ENCODE data around the gene CISTR. TPM values are rescaled to one million over a fixed set of nuclear protein-coding genes. Genes with fewer than 3 reads are reported as not detected.

Gene CISTR
- total and polyA plus RNA-seq, 2 donors (not counting 3 experiments of a cell fraction or from before 2014, with no cell fraction given) = not detected

- Histone ChIP-seq H3K79me2 (ENCODE audit: control insufficient read depth, insufficient read depth, low read length) (no peaks in the 10 kb centered on the region), H3K4me1 (ENCODE audit: control insufficient read depth, extremely low read depth, insufficient read depth, low read length) (no peaks in the 10 kb centered on the region), H3K4me3 (replicated peaks in 1 of 3; ENCODE audit: insufficient read depth in 1 of 3, low read depth in 1 of 3, low read length in 3 of 3) (no peak overlapping the region), H2AFZ (ENCODE audit: low read depth, low read length) (no peak overlapping the region), H3K36me3 (ENCODE audit: control insufficient read depth in 2 of 2, extremely low read depth in 1 of 2, insufficient read depth in 2 of 2, low read length in 2 of 2) (no peaks in the 10 kb centered on the region), H3K9ac (replicated peaks; ENCODE audit: extremely low read depth, insufficient read depth, low read length) (no peak overlapping the region), H3K9me3 (replicated peaks; ENCODE audit: control insufficient read depth, insufficient read depth, low read length) (no peaks in the 10 kb centered on the region), H4K20me1 (replicated peaks; ENCODE audit: control insufficient read depth, extremely low read depth, insufficient read depth, low read length) (no peaks in the 10 kb centered on the region), H3K4me2 (ENCODE audit: insufficient read depth, low read length) (no peak overlapping the region), H3K27me3 (ENCODE audit: control insufficient read depth in 2 of 2, insufficient read depth in 2 of 2, low read length in 2 of 2) (peaks cover 57 to 82% of the 10 kb centered on the region in 2 experiments), H3K27ac (ENCODE audit: insufficient read depth, low read depth, low read length) (no peak overlapping the region), H3K9me1 (replicated peaks; ENCODE audit: control insufficient read depth, extremely low read depth, insufficient read depth, low read length) (no peaks in the 10 kb centered on the region)
- TF ChIP-seq GATA2 (IDR thresholded peaks at IDR 0.05; ENCODE audit: insufficient read depth, insufficient read length, low read depth, low read length) (no peak), MYC (IDR thresholded peaks at IDR 0.05; ENCODE audit: low read depth, low read length) (no peak), JUN (IDR thresholded peaks at IDR 0.05; ENCODE audit: borderline replicate concordance, insufficient read depth, insufficient read length, low read depth) (no peak), EZH2 (IDR thresholded peaks at IDR 0.05; ENCODE audit: borderline replicate concordance, low read depth, low read length, severe bottlenecking) (no peak), FOS (IDR thresholded peaks at IDR 0.05; ENCODE audit: borderline replicate concordance, insufficient read depth, low read length) (no peak), POLR2A (IDR thresholded peaks at IDR 0.05; ENCODE audit: low read depth, low read length) (no peak), POLR2AphosphoS5 (IDR thresholded peaks at IDR 0.05; ENCODE audit: insufficient read depth, low read depth, low read length) (no peak), MAX (IDR thresholded peaks at IDR 0.05; ENCODE audit: insufficient read depth, insufficient read length) (no peak), CTCF (IDR thresholded peaks at IDR 0.05; ENCODE audit: extremely low read depth in 1 of 2, insufficient read depth in 1 of 2, low read depth in 1 of 2, low read length in 2 of 2) (no peak)
- ChIA-PET POLR2A (no interaction called here), CTCF (interaction anchor here (0.6 to 10.2 kb wide), 19 partner anchors 10 to 464 kb away, joined by 3 to 719 read pairs (median 8); partner anchors contain the start of genes ATP5MC2 and CALCOCO1)
- FAIRE-seq (no peak), DNase-seq (ENCODE audit: low read depth, low spot score) (no peak)
- BruUV-seq (replicated peaks) = no TSS peak
- dilution Hi-C loops (cut with MboI; ENCODE audit: extremely low pct_ligation_motif_present, low sequenced_read_pairs) (no loop called here), intact Hi-C loops (cut with micrococcal nuclease) (no loop called here)
Measured at GRCh38 chr12:53744130-53744441, 7.7 kb downstream of the CISTR start.

All from endothelial cell of umbilical vein (primary cell).